Central memory CD8-positive, alpha-beta T cell (primary cell): Measurements from ENCODE around the gene IL20.

Source experiments
- ATAC-seq: fragments of 150-1000 bp; cut with Tn5 transposase; replicated peaks from 2 replicates; pipeline ENCODE4 v1.10.0; 2022; ENCODE audit warnings: mild to moderate bottlenecking, moderate FRiP score, moderate number of reproducible peaks; ENCODE audit not compliant: poor library complexity, severe bottlenecking; ENCODE audit errors: extremely low read depth
- DNase-seq, 2 donors: peaks; one replicate each; pipeline ENCODE4 v3.0.0; 2021; ENCODE audit warnings: low spot score in 2 of 2
- H3K27ac Mint-ChIP-seq: one replicate; pipeline ENCODE4 v1.8.0; 2022; ENCODE audit warnings: low read depth, mild to moderate bottlenecking, moderate library complexity, mixed read lengths
- H3K27me3 Mint-ChIP-seq: one replicate; pipeline ENCODE4 v1.8.0; 2022; ENCODE audit warnings: mixed read lengths
- H3K36me3 Mint-ChIP-seq: one replicate; pipeline ENCODE4 v1.8.0; 2022; ENCODE audit warnings: mild to moderate bottlenecking, moderate library complexity, mixed read lengths; ENCODE audit not compliant: insufficient read depth
- H3K4me1 Mint-ChIP-seq: one replicate; pipeline ENCODE4 v1.8.0; 2022; ENCODE audit warnings: mixed read lengths
- H3K4me3 Mint-ChIP-seq: one replicate; pipeline ENCODE4 v1.8.0; 2022; ENCODE audit warnings: mild to moderate bottlenecking, moderate library complexity, mixed read lengths
- H3K9me3 Mint-ChIP-seq: one replicate; pipeline ENCODE4 v1.8.0; 2022; ENCODE audit warnings: mixed read lengths

IL20 gene

GRCh38 chr1:206901944-206902343, 36.5 kb downstream of the IL20 start:
- H3K36me3 Mint-ChIP-seq: peaks cover 38% of the 10 kb centered on the region

GRCh38 chr1:206902702-206903101, 37.3 kb downstream of the IL20 start:
- H3K27me3 Mint-ChIP-seq: no peaks in the 10 kb centered on the region
- H3K9me3 Mint-ChIP-seq: no peaks in the 10 kb centered on the region
- H3K4me3 Mint-ChIP-seq: no peak overlapping the region
- DNase-seq: no peak
- H3K4me1 Mint-ChIP-seq: peaks cover 50% of the 10 kb centered on the region
- ATAC-seq: no peak
- peak overlapping the region; percentile 22 for H3K27ac Mint-ChIP-seq
- peaks cover 43% of the 10 kb centered on the region for H3K36me3 Mint-ChIP-seq

More at GRCh38 chr1:206901944-206902343, 36.5 kb downstream of the IL20 start:
- no peak for DNase-seq
- Mint-ChIP-seq H3K4me1 (peaks cover 45% of the 10 kb centered on the region), H3K9me3 (no peaks in the 10 kb centered on the region), H3K27ac (no peak overlapping the region), H3K27me3 (no peaks in the 10 kb centered on the region), H3K4me3 (no peak overlapping the region)
- no peak for ATAC-seq

GRCh38 chr1:206903687-206904086, 38.3 kb downstream of the IL20 start:
- H3K27ac Mint-ChIP-seq: peak overlapping the region; percentile 74
- DNase-seq: no peak
- ATAC-seq: no peak
- H3K4me1 Mint-ChIP-seq: peaks cover 58% of the 10 kb centered on the region
- H3K27me3 Mint-ChIP-seq: no peaks in the 10 kb centered on the region
- no peak overlapping the region for H3K4me3 Mint-ChIP-seq
- H3K36me3 Mint-ChIP-seq: peaks cover 51% of the 10 kb centered on the region
- no peaks in the 10 kb centered on the region for H3K9me3 Mint-ChIP-seq

GRCh38 chr1:206904423-206905142, 39.2 kb downstream of the IL20 start:
- Mint-ChIP-seq H3K4me1 (peaks cover 57% of the 10 kb centered on the region), H3K4me3 (peak overlapping the region; percentile 25), H3K9me3 (no peaks in the 10 kb centered on the region), H3K27me3 (no peaks in the 10 kb centered on the region), H3K36me3 (peaks cover 50% of the 10 kb centered on the region), H3K27ac (peak overlapping the region; percentile 74)
- no peak for ATAC-seq
- no peak for DNase-seq

GRCh38 chr1:206905295-206906164, 40.1 kb downstream of the IL20 start:
- peak overlapping the region; percentile 39 for H3K4me3 Mint-ChIP-seq
- peak overlapping the region; percentile 74 for H3K27ac Mint-ChIP-seq
- DNase-seq (no peak), ATAC-seq (no peak)
- peaks cover 52% of the 10 kb centered on the region for H3K4me1 Mint-ChIP-seq
- no peaks in the 10 kb centered on the region for H3K9me3 Mint-ChIP-seq
- peaks cover 58% of the 10 kb centered on the region for H3K36me3 Mint-ChIP-seq
- no peaks in the 10 kb centered on the region for H3K27me3 Mint-ChIP-seq

GRCh38 chr1:206907304-206907991, 42.0 kb downstream of the IL20 start:
- Mint-ChIP-seq H3K27ac (peak overlapping the region; percentile 16), H3K4me1 (peaks cover 64% of the 10 kb centered on the region), H3K9me3 (no peaks in the 10 kb centered on the region), H3K4me3 (no peak overlapping the region), H3K27me3 (no peaks in the 10 kb centered on the region), H3K36me3 (peaks cover 67% of the 10 kb centered on the region)
- ATAC-seq: no peak
- no peak for DNase-seq

- H3K9me3 Mint-ChIP-seq: no peaks in the 10 kb centered on the region
- DNase-seq (no peak), ATAC-seq (no peak)
- no peaks in the 10 kb centered on the region for H3K27me3 Mint-ChIP-seq
- H3K27ac Mint-ChIP-seq: peak overlapping the region; percentile 16
- H3K4me1 Mint-ChIP-seq: peaks cover 70% of the 10 kb centered on the region
- H3K4me3 Mint-ChIP-seq: peak overlapping the region; percentile 26
- peaks cover 69% of the 10 kb centered on the region for H3K36me3 Mint-ChIP-seq
These were observed 42.6 kb downstream of the IL20 start for GRCh38 chr1:206908038-206908437.

- H3K27ac Mint-ChIP-seq: no peak overlapping the region
- peak overlapping the region; percentile 47 for H3K4me3 Mint-ChIP-seq
- peaks cover 83% of the 10 kb centered on the region for H3K4me1 Mint-ChIP-seq
- H3K36me3 Mint-ChIP-seq: peaks cover 64% of the 10 kb centered on the region
- peak; percentile 59 for ATAC-seq
- no peaks in the 10 kb centered on the region for H3K9me3 Mint-ChIP-seq
- DNase-seq: no peak
- no peaks in the 10 kb centered on the region for H3K27me3 Mint-ChIP-seq
These were observed 43.9 kb downstream of the IL20 start for GRCh38 chr1:206909161-206909882.

GRCh38 chr1:206909883-206910318, 44.5 kb downstream of the IL20 start:
- ATAC-seq (no peak), DNase-seq (no peak)
- Mint-ChIP-seq H3K9me3 (no peaks in the 10 kb centered on the region), H3K27me3 (no peaks in the 10 kb centered on the region), H3K36me3 (peaks cover 66% of the 10 kb centered on the region), H3K4me3 (peak overlapping the region; percentile 47), H3K27ac (no peak overlapping the region), H3K4me1 (peaks cover 83% of the 10 kb centered on the region)

GRCh38 chr1:206911064-206911663, 45.7 kb downstream of the IL20 start:
- Mint-ChIP-seq H3K4me1 (peaks cover 83% of the 10 kb centered on the region), H3K36me3 (peaks cover 68% of the 10 kb centered on the region), H3K9me3 (no peaks in the 10 kb centered on the region), H3K4me3 (peak overlapping the region; percentile 47), H3K27ac (peak overlapping the region; percentile 4), H3K27me3 (no peaks in the 10 kb centered on the region)
- ATAC-seq (peak; percentile 45), DNase-seq (no peak)

- H3K27me3 Mint-ChIP-seq: no peaks in the 10 kb centered on the region
- H3K27ac Mint-ChIP-seq: peak overlapping the region; percentile 76
- H3K4me1 Mint-ChIP-seq: peaks cover 86% of the 10 kb centered on the region
- DNase-seq (peak; percentile 41 to 43), ATAC-seq (peak; percentile 35)
- peaks cover 74% of the 10 kb centered on the region for H3K36me3 Mint-ChIP-seq
- peak overlapping the region; percentile 52 for H3K4me3 Mint-ChIP-seq
- H3K9me3 Mint-ChIP-seq: no peaks in the 10 kb centered on the region
These were observed 47.1 kb downstream of the IL20 start for GRCh38 chr1:206912445-206913095.
